Right hindlimb (tissue), 1 donor: ENCODE results near the gene CREB3.

ENCODE experiments used
- DNase-seq: peaks from one replicate; pipeline ENCODE4 v3.0.0-alpha.2; 2018

CREB3 gene

GRCh38 chr9:35750256-35750531 lies 17.7 kb downstream of the CREB3 start:
- no peak for DNase-seq

- no peak for DNase-seq
Observed at GRCh38 chr9:35753466-35753865, 21.0 kb downstream of the CREB3 start.

GRCh38 chr9:35754264-35754663 lies 21.8 kb downstream of the CREB3 start, which contains the start of gene MSMP:
TSS of gene MSMP (minus strand) at chr9:35754276. CDS start at chr9:35754129, 147 bp downstream.
- no peak for DNase-seq

- no peak for DNase-seq
Observed at GRCh38 chr9:35755071-35755470, 22.6 kb downstream of the CREB3 start.

- peak; percentile 57 for DNase-seq
Observed at GRCh38 chr9:35756275-35757225, 24.1 kb downstream of the CREB3 start.

- peak; percentile 77 for DNase-seq
Observed at GRCh38 chr9:35757226-35757891, 24.9 kb downstream of the CREB3 start.

GRCh38 chr9:35757892-35758275 lies 25.4 kb downstream of the CREB3 start:
- DNase-seq, result no peak

GRCh38 chr9:35758475-35759050 lies 26.1 kb downstream of the CREB3 start:
- DNase-seq, result no peak

GRCh38 chr9:35759795-35760194 lies 27.3 kb downstream of the CREB3 start:
- DNase-seq, result no peak

GRCh38 chr9:35760651-35761050 lies 28.2 kb downstream of the CREB3 start:
- DNase-seq, result peak; percentile 59

GRCh38 chr9:35763181-35763580 lies 30.7 kb downstream of the CREB3 start:
- no peak for DNase-seq

GRCh38 chr9:35763803-35764202 lies 31.3 kb downstream of the CREB3 start:
- DNase-seq, result no peak

- no peak for DNase-seq
Observed at GRCh38 chr9:35766997-35767396, 34.5 kb downstream of the CREB3 start.

- DNase-seq, result no peak
Observed at GRCh38 chr9:35767458-35767857, 35.0 kb downstream of the CREB3 start.

- no peak for DNase-seq
Observed at GRCh38 chr9:35769763-35770162, 37.3 kb downstream of the CREB3 start.

GRCh38 chr9:35771075-35771433 lies 38.6 kb downstream of the CREB3 start:
- no peak for DNase-seq

GRCh38 chr9:35771534-35771933 lies 39.1 kb downstream of the CREB3 start:
- peak; percentile 35 for DNase-seq

GRCh38 chr9:35771943-35772342 lies 39.5 kb downstream of the CREB3 start:
- DNase-seq, result no peak

GRCh38 chr9:35774907-35775635 lies 42.6 kb downstream of the CREB3 start:
- no peak for DNase-seq

GRCh38 chr9:35776018-35776417 lies 43.6 kb downstream of the CREB3 start:
- no peak for DNase-seq

- DNase-seq, result no peak
Observed at GRCh38 chr9:35778496-35778895, 46.0 kb downstream of the CREB3 start.

GRCh38 chr9:35781066-35781465 lies 48.6 kb downstream of the CREB3 start:
- DNase-seq, result no peak

- no peak for DNase-seq
Observed at GRCh38 chr9:35783418-35783817, 51.0 kb downstream of the CREB3 start.
